Skin of body (tissue), 3 donors: ENCODE data around the gene TPRN. TPM values are rescaled to one million over a fixed set of nuclear protein-coding genes. Genes with fewer than 3 reads are reported as not detected.

Experiments used
- DNase-seq: peaks from one replicate; lab custom pipeline; 2025; lab: John Stamatoyannopoulos, UW
- small RNA-seq: library from RNA; depleted of rRNA; stranded (forward); fragments of <200 nt; gene quantifications from one replicate; pipeline ENCODE3, GENCODE V24; 2014; ENCODE audit warnings: low replicate concordance
- total RNA-seq: library from RNA; depleted of rRNA; stranded (reverse); fragments of >200 nt; gene quantifications from one replicate; pipeline ENCODE4 v1.2.3, GENCODE V29; 2014

The TPRN gene
- total RNA-seq, 1 donor from 2014 or later: 3.4 TPM

DNA sequence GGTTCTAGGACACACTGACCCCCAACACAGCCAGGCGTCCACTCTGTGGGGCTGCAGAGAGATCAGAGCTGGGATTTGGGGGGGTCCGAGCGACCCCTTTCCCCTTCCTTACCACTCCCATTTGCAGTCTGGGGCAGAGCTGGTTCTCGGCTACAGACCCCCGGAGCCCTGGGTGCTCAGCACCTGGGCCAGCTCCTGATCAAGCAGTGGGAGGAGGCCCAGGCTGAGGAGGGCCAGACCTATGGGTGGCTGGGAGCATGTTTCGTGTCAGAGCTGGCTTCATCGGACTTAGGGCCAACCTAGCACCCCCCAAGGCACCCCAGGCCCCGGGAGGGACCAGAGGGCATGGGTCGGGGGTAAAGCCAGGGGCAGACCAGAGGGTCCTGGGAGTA is 54.0 kb downstream of the TPRN start:
- no peak for DNase-seq

DNA sequence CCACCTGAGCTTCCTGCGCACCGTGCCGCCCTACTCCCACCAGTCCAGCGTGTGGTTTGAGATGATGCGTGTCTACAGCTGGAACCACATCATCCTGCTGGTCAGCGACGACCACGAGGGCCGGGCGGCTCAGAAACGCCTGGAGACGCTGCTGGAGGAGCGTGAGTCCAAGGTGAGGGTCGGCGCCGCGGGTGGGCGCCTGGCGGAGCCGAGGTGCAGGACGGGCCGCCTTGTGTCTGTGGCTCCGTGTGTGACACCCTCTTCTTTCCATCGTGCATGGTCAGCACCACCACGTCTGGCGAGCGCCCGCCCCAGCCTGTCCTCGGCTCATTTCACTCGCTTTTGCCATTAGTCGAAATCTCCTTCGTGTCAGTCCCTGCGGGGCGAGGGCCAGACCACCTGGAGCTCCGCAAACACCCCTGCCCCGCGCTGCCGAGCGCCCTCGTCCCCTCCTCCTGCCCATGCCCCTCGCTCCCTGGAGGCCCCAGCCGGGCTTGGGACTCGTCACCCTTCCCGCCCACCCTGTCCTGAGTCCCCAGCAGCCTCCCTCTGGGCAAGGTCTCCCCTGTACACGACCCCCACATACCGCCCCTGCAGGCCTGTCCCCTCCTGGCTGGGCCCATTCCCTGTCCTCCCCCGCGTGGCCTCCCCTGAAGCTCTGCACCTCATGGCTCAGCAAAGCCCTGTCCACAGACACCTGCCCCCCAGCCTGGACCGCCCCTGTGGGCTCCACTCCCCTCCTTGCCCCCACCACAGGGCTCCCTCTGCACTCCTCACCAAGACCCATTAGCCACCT is 54.6 kb downstream of the TPRN start:
- no peak for DNase-seq

- DNase-seq: no peak
Measured at GRCh38 chr9:137143459-137143858, 57.1 kb downstream of the TPRN start.

DNA sequence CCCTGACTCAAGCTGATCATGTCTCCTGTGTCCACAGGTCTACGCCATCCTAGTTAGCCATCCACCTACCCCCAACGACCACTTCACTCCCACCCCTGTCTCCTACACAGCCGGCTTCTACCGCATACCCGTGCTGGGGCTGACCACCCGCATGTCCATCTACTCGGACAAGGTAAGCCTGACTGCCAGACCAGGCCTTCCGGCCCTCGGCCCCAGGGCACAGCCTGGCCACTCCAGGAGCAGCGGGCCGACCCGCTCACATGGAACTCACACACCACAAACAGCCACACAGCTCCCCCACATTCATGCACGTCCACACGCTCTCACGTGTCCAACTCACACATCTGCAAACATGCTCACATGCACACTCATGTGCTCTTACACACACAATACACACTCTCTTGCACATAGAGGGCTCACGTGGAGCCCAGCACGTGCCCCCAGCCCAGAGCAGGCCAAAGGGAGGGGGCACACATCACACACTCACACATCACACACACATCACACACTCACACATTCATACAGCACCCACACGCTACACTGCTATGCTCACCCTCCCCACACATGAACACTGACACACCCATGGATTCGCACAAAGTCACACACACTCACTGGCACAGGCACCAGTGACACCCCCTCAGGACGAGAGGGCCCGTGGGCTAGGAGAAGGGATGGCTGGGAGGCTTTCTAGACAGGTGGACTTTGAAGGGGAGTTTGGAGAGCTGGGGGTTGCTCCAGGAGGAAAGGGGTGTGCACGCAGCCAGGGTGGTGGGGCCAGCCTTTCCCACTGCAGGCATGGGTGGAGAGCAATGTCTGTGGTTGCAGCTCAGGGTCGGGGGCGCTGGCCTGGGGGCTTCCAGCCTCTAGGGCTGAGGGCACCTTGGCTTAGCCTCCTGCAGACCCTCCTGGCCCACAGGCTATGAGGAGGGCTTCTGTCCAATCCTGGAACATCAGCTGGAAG is 58.3 kb downstream of the TPRN start:
- no peak for DNase-seq

Small RNA genes lying within 50 kb of the gene (small RNA-seq; reads per million reads assigned to genes)
- gene MIR3621: not detected

Other genes starting within 250 kb of the TPRN start
- not detected for gene LCN12, start 248.5 kb downstream of the TPRN start, total RNA-seq
- gene PTGDS, start 223.2 kb downstream of the TPRN start, total RNA-seq: 15.3 TPM
- 0.20 TPM for gene LCNL1, start 217.7 kb downstream of the TPRN start, total RNA-seq
- gene PAXX, start 208.3 kb downstream of the TPRN start, total RNA-seq: 13.0 TPM
- gene CLIC3, start 204.2 kb downstream of the TPRN start, total RNA-seq: 12.7 TPM
- 13.6 TPM for gene ABCA2, start 172.5 kb downstream of the TPRN start, total RNA-seq
- gene FUT7, start 168.7 kb downstream of the TPRN start, total RNA-seq: 0.39 TPM
- gene NPDC1, start 154.6 kb downstream of the TPRN start, total RNA-seq: 15.4 TPM
- 8.0 TPM for gene ENTPD2, start 146.7 kb downstream of the TPRN start, total RNA-seq
- 5.8 TPM for gene SAPCD2, start 130.2 kb downstream of the TPRN start, total RNA-seq
- gene UAP1L1, start 123.2 kb downstream of the TPRN start, total RNA-seq: 5.4 TPM
- 39.5 TPM for gene MAN1B1, start 113.8 kb downstream of the TPRN start, total RNA-seq
- gene DPP7, start 86.0 kb downstream of the TPRN start, total RNA-seq: 32.4 TPM
- gene GRIN1, start 61.6 kb downstream of the TPRN start, total RNA-seq: 0.89 TPM
- gene LRRC26, start 30.7 kb downstream of the TPRN start, total RNA-seq: not detected
- not detected for gene TMEM210, start 28.7 kb downstream of the TPRN start, total RNA-seq
- gene ANAPC2, start 12.2 kb downstream of the TPRN start, total RNA-seq: 22.0 TPM
- 24.1 TPM for gene SSNA1, start 12.1 kb downstream of the TPRN start, total RNA-seq
- 19.5 TPM for gene TMEM203, start 4.9 kb upstream of the TPRN start, total RNA-seq
- 3.0 TPM for gene NDOR1, start 5.0 kb upstream of the TPRN start, total RNA-seq
- 0.20 TPM for gene RNF208, start 21.5 kb upstream of the TPRN start, total RNA-seq
- 1.4 TPM for gene CYSRT1, start 24.4 kb upstream of the TPRN start, total RNA-seq
- not detected for gene RNF224, start 26.8 kb upstream of the TPRN start, total RNA-seq
- not detected for gene SLC34A3, start 30.2 kb upstream of the TPRN start, total RNA-seq
- 97.1 TPM for gene TUBB4B, start 40.5 kb upstream of the TPRN start, total RNA-seq
- not detected for gene STPG3, start 50.5 kb upstream of the TPRN start, total RNA-seq
- 21.3 TPM for gene NELFB, start 54.6 kb upstream of the TPRN start, total RNA-seq
- 1.7 TPM for gene TOR4A, start 77.0 kb upstream of the TPRN start, total RNA-seq
- 9.9 TPM for gene NRARP, start 101.5 kb upstream of the TPRN start, total RNA-seq
- 7.6 TPM for gene EXD3, start 222.4 kb upstream of the TPRN start, total RNA-seq
- gene NOXA1, start 222.7 kb upstream of the TPRN start, total RNA-seq: 0.30 TPM
- gene ENTPD8, start 240.6 kb upstream of the TPRN start, total RNA-seq: 0.10 TPM